ENCODE results near the gene MAGI1. TPM values are rescaled to one million over a fixed set of nuclear protein-coding genes. Genes with fewer than 3 reads are reported as not detected.

The MAGI1 gene
- total RNA-seq, 4 donors from 2014 or later, result 42.4 to 71.6 (median 50.2) TPM

GRCh38 chr3:65706776-65707568, 331.7 kb downstream of the MAGI1 start:
- H3K4me3 ChIP-seq (ENCODE audit: low read depth, poor library complexity, severe bottlenecking), result no peak overlapping the region
- intact Hi-C loops (cut with DNase I; ENCODE audit: low total_unique reads), result no loop called here
- 75 to 83% methylated on average over 13 of the region's 13 CpGs for WGBS, 2 donors
- DNase-seq (ENCODE audit: low spot score in 2 of 2), result no peak
- TF ChIP-seq CTCF (IDR thresholded peaks at IDR 0.05), result no peak

GRCh38 chr3:65706301-65706700, 332.4 kb downstream of the MAGI1 start:
- TF ChIP-seq CTCF (IDR thresholded peaks at IDR 0.05) (no peak), POLR2A (IDR thresholded peaks at IDR 0.05) (no peak)
- H3K4me3 ChIP-seq (ENCODE audit: low read depth, poor library complexity, severe bottlenecking), result no peak overlapping the region
- intact Hi-C loops (cut with DNase I; ENCODE audit: low total_unique reads), result no loop called here
- no peak for DNase-seq (ENCODE audit: low spot score in 2 of 2)
- 87 to 88% methylated on average over 4 of the region's 4 CpGs for WGBS, 2 donors

- DNase-seq (ENCODE audit: low spot score in 2 of 2), result no peak
- intact Hi-C loops (cut with DNase I; ENCODE audit: low total_unique reads), result no loop called here
- 77 to 83% methylated on average over 2 of the region's 2 CpGs for WGBS, 2 donors
- no peak overlapping the region for H3K4me3 ChIP-seq (ENCODE audit: low read depth, poor library complexity, severe bottlenecking)
- TF ChIP-seq POLR2A (IDR thresholded peaks at IDR 0.05) (no peak), CTCF (IDR thresholded peaks at IDR 0.05) (no peak)
Measured at GRCh38 chr3:65703820-65704219, 334.9 kb downstream of the MAGI1 start.

- TF ChIP-seq CTCF (IDR thresholded peaks at IDR 0.05), result no peak
- no peak for TF ChIP-seq POLR2A (IDR thresholded peaks at IDR 0.05)
- DNase-seq (ENCODE audit: low spot score in 2 of 2), result no peak
- intact Hi-C loops (cut with DNase I; ENCODE audit: low total_unique reads), result no loop called here
- 88 to 91% methylated on average over 5 of the region's 5 CpGs for WGBS, 2 donors
- no peak overlapping the region for H3K4me3 ChIP-seq (ENCODE audit: low read depth, poor library complexity, severe bottlenecking)
Measured at GRCh38 chr3:65703026-65703425, 335.7 kb downstream of the MAGI1 start.

- no peak for DNase-seq (ENCODE audit: low spot score in 2 of 2)
- WGBS, 2 donors, result 89 to 91% methylated on average over 2 of the region's 2 CpGs
- no peak for TF ChIP-seq CTCF (IDR thresholded peaks at IDR 0.05)
- no peak for TF ChIP-seq POLR2A (IDR thresholded peaks at IDR 0.05)
- intact Hi-C loops (cut with DNase I; ENCODE audit: low total_unique reads), result no loop called here
- no peak overlapping the region for H3K4me3 ChIP-seq (ENCODE audit: low read depth, poor library complexity, severe bottlenecking)
Measured at GRCh38 chr3:65702202-65702601, 336.5 kb downstream of the MAGI1 start.

GRCh38 chr3:65701516-65701915, 337.2 kb downstream of the MAGI1 start:
- 96% methylated on average over 4 of the region's 4 CpGs for WGBS, 2 donors
- intact Hi-C loops (cut with DNase I; ENCODE audit: low total_unique reads), result no loop called here
- H3K4me3 ChIP-seq (ENCODE audit: low read depth, poor library complexity, severe bottlenecking), result no peak overlapping the region
- no peak for DNase-seq (ENCODE audit: low spot score in 2 of 2)
- TF ChIP-seq POLR2A (IDR thresholded peaks at IDR 0.05) (no peak), CTCF (IDR thresholded peaks at IDR 0.05) (no peak)

All from lower leg skin (tissue), 4 donors.